IMR-90 (cell line): ENCODE measurements around the gene MAPK1. TPM values are rescaled to one million over a fixed set of nuclear protein-coding genes. Genes with fewer than 3 reads are reported as not detected.

Experiments used
- ATAC-seq: fragments of 200-7000 bp; cut with Tn5 transposase; 2 replicates; pipeline ENCODE4 v1.9.1; 2020; ENCODE audit warnings: low read depth, mild to moderate bottlenecking, moderate library complexity
- BruUV-seq: library from RNA; stranded (reverse); fragments of 400-500 nt; replicated peaks from 2 replicates; lab custom pipeline; 2021; lab: Mats Ljungman, UMichigan
- CTCF ChIA-PET: fragments of 300-600 bp; formaldehyde crosslinking; extraction: SDS; loops from one replicate; lab custom pipeline; 2021; ENCODE audit warnings: antibody characterized with exemption; lab: Yijun Ruan, JAX
- POLR2A ChIA-PET: fragments of 300-600 bp; sonication (Branson Sonifier 250); formaldehyde crosslinking; loops from one replicate; lab custom pipeline; 2022; ENCODE audit warnings: antibody characterized with exemption; ENCODE audit not compliant: unreplicated experiment; lab: Charles Lee
- DNase-seq: peaks from one replicate; pipeline ENCODE4 v3.0.0; 2013
- H2AFZ ChIP-seq: replicated peaks from 2 replicates; pipeline ENCODE3; 2013; ENCODE audit warnings: low read length, mild to moderate bottlenecking; ENCODE audit not compliant: poor library complexity
- H2AK5ac ChIP-seq: 2 replicates; pipeline ENCODE4 v1.6.1; 2013; ENCODE audit warnings: low read depth, low read length, inconsistent platforms
- H2AK9ac ChIP-seq: replicated peaks from 2 replicates; pipeline ENCODE3; 2013; ENCODE audit warnings: mild to moderate bottlenecking, low read depth, low read length, moderate library complexity; ENCODE audit not compliant: poor library complexity
- H2BK120ac ChIP-seq: 2 replicates; pipeline ENCODE4 v1.6.1; 2013; ENCODE audit warnings: low read depth, low read length, inconsistent platforms
- H2BK15ac ChIP-seq: 3 replicates; pipeline ENCODE4 v1.6.1; 2013; ENCODE audit warnings: low read depth, low read length, inconsistent platforms
- H2BK20ac ChIP-seq: 2 replicates; pipeline ENCODE4 v1.6.1; 2013; ENCODE audit warnings: low read depth, mild to moderate bottlenecking, inconsistent platforms, low read length, moderate library complexity
- H2BK5ac ChIP-seq: 2 replicates; pipeline ENCODE4 v1.6.1; 2013; ENCODE audit warnings: mild to moderate bottlenecking, low read depth, low read length, inconsistent platforms; ENCODE audit not compliant: poor library complexity, severe bottlenecking
- H3K14ac ChIP-seq: replicated peaks from 2 replicates; pipeline ENCODE4 v1.6.1; 2013; ENCODE audit warnings: low read depth, low read length, inconsistent platforms
- H3K18ac ChIP-seq: 2 replicates; pipeline ENCODE4 v1.6.1; 2013; ENCODE audit warnings: low read depth, low read length, control low read depth
- H3K23ac ChIP-seq: 2 replicates; pipeline ENCODE4 v1.6.1; 2013; ENCODE audit warnings: low read depth, low read length, inconsistent platforms
- H3K27ac ChIP-seq: 2 replicates; pipeline ENCODE4 v1.5.1; 2013; ENCODE audit warnings: mild to moderate bottlenecking, control low read depth, low read length; ENCODE audit not compliant: insufficient read depth
- H3K27me3 ChIP-seq: 2 replicates; pipeline ENCODE4 v1.6.1; 2013; ENCODE audit warnings: low read length; ENCODE audit not compliant: control insufficient read depth, insufficient read depth
- H3K36me3 ChIP-seq: 2 replicates; pipeline ENCODE4 v1.6.1; 2013; ENCODE audit warnings: low read length, mixed read lengths; ENCODE audit not compliant: control insufficient read depth, insufficient read depth
- H3K4ac ChIP-seq: 2 replicates; pipeline ENCODE4 v1.6.1; 2013; ENCODE audit warnings: low read depth, low read length, inconsistent platforms
- H3K4me1 ChIP-seq: 2 replicates; pipeline ENCODE4 v1.6.1; 2013; ENCODE audit warnings: low read length, mixed read lengths; ENCODE audit not compliant: control insufficient read depth, insufficient read depth
- H3K4me2 ChIP-seq: 2 replicates; pipeline ENCODE4 v1.6.1; 2013; ENCODE audit warnings: low read depth, mild to moderate bottlenecking, control low read depth, low read length, moderate library complexity
- H3K4me3 ChIP-seq: 2 replicates; pipeline ENCODE4 v1.5.1; 2013; ENCODE audit warnings: low read depth, mild to moderate bottlenecking, control low read depth, low read length, moderate library complexity; ENCODE audit not compliant: insufficient read depth
- H3K56ac ChIP-seq: 2 replicates; pipeline ENCODE4 v1.6.1; 2013; ENCODE audit warnings: low read length, inconsistent platforms; ENCODE audit not compliant: insufficient read depth; ENCODE audit errors: extremely low read depth
- H3K79me1 ChIP-seq, 2 experiments: 2 replicates each; pipeline ENCODE4 v1.6.1; 2013; ENCODE audit warnings: low read length in 2 of 2, inconsistent platforms in 1 of 2, low read depth in 1 of 2
- H3K9ac ChIP-seq: 2 replicates; pipeline ENCODE4 v1.6.1; 2013; ENCODE audit warnings: low read depth, low read length, control low read depth
- H3K9me1 ChIP-seq: 2 replicates; pipeline ENCODE4 v1.6.1; 2013; ENCODE audit warnings: low read length, inconsistent platforms; ENCODE audit not compliant: insufficient read depth
- H3K9me3 ChIP-seq: 2 replicates; pipeline ENCODE4 v1.6.1; 2013; ENCODE audit warnings: low read length; ENCODE audit not compliant: control insufficient read depth, insufficient read depth
- H4K20me1 ChIP-seq: 2 replicates; pipeline ENCODE4 v1.6.1; 2013; ENCODE audit warnings: low read length, inconsistent platforms; ENCODE audit not compliant: insufficient read depth
- H4K5ac ChIP-seq: 2 replicates; pipeline ENCODE4 v1.6.1; 2013; ENCODE audit warnings: mild to moderate bottlenecking, low read depth, low read length, control low read depth
- H4K8ac ChIP-seq, 2 experiments: 2 replicates each; pipeline ENCODE4 v1.6.1; 2013; ENCODE audit warnings: low read depth in 2 of 2, low read length in 2 of 2, control low read depth in 1 of 2, inconsistent platforms in 1 of 2
- H4K91ac ChIP-seq: 2 replicates; pipeline ENCODE4 v1.6.1; 2013; ENCODE audit warnings: low read depth, low read length, inconsistent platforms; ENCODE audit not compliant: insufficient read depth
- CEBPB ChIP-seq: IDR thresholded peaks from 2 replicates; pipeline ENCODE4 v1.6.1; 2012; ENCODE audit warnings: low read depth, low read length, improper control_type of control experiment
- CTCF ChIP-seq: conservative IDR thresholded peaks from 2 replicates; pipeline ENCODE4 v1.5.1; 2012; ENCODE audit warnings: mild to moderate bottlenecking, low read depth, low read length, improper control_type of control experiment
- MAFK ChIP-seq: IDR thresholded peaks from 2 replicates; pipeline ENCODE4 v1.6.1; 2012; ENCODE audit warnings: low read depth, low read length, improper control_type of control experiment
- MAZ ChIP-seq: IDR thresholded peaks from 2 replicates; pipeline ENCODE4 v1.6.1; 2012; ENCODE audit warnings: low read depth, mild to moderate bottlenecking, low read length, improper control_type of control experiment, moderate library complexity, borderline replicate concordance
- SMC3 ChIP-seq: fragments of 150-350 bp; IDR thresholded peaks from 2 replicates; pipeline ENCODE4 v1.6.1; 2016; ENCODE audit warnings: low read depth, mild to moderate bottlenecking, antibody characterized with exemption, low read length, moderate library complexity
- WGBS, 2 experiments: methylation state at CpG; one replicate each; pipeline versions ENCODE4 v1.1.5 to v1.1.7; 2013; ENCODE audit warnings: missing lambda C conversion rate in 2 of 2; ENCODE audit not compliant: insufficient read length in 1 of 2; ENCODE audit errors: extremely low coverage in 2 of 2; 5-methylcytosine and 5-hydroxymethylcytosine counted together
- dilution Hi-C: fragments of 300-500 bp; cut with HindIII; formaldehyde crosslinking; loops from one replicate; pipeline ENCODE4 v1.14.3; 2018; ENCODE audit warnings: low sequenced_read_pairs; ENCODE audit not compliant: unreplicated experiment
- in situ Hi-C: fragments of 300-500 bp; cut with MboI; formaldehyde crosslinking; loops from 3 replicates; pipeline ENCODE4 v1.14.3; 2019; ENCODE audit warnings: low sequenced_read_pairs, inconsistent platforms, mixed read lengths
- intact Hi-C: fragments of 100-400 bp; cut with micrococcal nuclease; formaldehyde crosslinking; loops from 2 replicates; pipeline ENCODE4 v1.10.0; 2022
- polyA plus RNA-seq, 3 experiments: library from polyadenylated mRNA; depleted of rRNA; stranded (reverse); fragments of >200 nt; gene quantifications; 2 replicates each; pipeline ENCODE4 v1.2.3, GENCODE V29; 2012; ENCODE audit warnings: low replicate concordance in 1 of 3
- total RNA-seq: library from RNA; depleted of rRNA; stranded (reverse); fragments of >200 nt; gene quantifications from 2 replicates; pipeline ENCODE4 v1.2.3, GENCODE V29; 2012

Gene MAPK1
- total and polyA plus RNA-seq, 2 of the 4 experiments (the other 2 are of a cell fraction): 41.0 to 51.3 TPM

- H3K23ac ChIP-seq: no peak overlapping the region
- in situ Hi-C loops (no loop called here), dilution Hi-C loops (no loop called here), intact Hi-C loops (no loop called here)
- H3K4me1 ChIP-seq: no peaks in the 10 kb centered on the region
- no peak overlapping the region for H2BK15ac ChIP-seq
- no peak overlapping the region for H2AK5ac ChIP-seq
- no peak overlapping the region for H3K27ac ChIP-seq
- H3K18ac ChIP-seq: no peak overlapping the region
- no peak overlapping the region for H4K8ac ChIP-seq
- H2BK20ac ChIP-seq: no peak overlapping the region
- ChIA-PET POLR2A (no interaction called here), CTCF (no interaction called here)
- H4K91ac ChIP-seq: no peak overlapping the region
- H4K20me1 ChIP-seq: no peaks in the 10 kb centered on the region
- ATAC-seq: no peak
- no peaks in the 10 kb centered on the region for H3K27me3 ChIP-seq
- H2BK120ac ChIP-seq: no peak overlapping the region
- DNase-seq: no peak
- H3K56ac ChIP-seq: no peak overlapping the region
- no peak overlapping the region for H3K4me2 ChIP-seq
- H2AK9ac ChIP-seq: no peak overlapping the region
- no peak overlapping the region for H2AFZ ChIP-seq
- H3K9me3 ChIP-seq: no peaks in the 10 kb centered on the region
- H4K5ac ChIP-seq: no peak overlapping the region
- H2BK5ac ChIP-seq: no peak overlapping the region
- H3K14ac ChIP-seq: no peak overlapping the region
- TF ChIP-seq MAFK (no peak), CTCF (no peak), CEBPB (no peak), SMC3 (no peak), MAZ (no peak)
- no peaks in the 10 kb centered on the region for H3K36me3 ChIP-seq
- WGBS, 2 experiments: 93% methylated on average over 5 of the region's 8 CpGs; no CpG with 5 or more reads in 1 of the 2 experiments
- no peak overlapping the region for H3K4me3 ChIP-seq
- H3K9ac ChIP-seq: no peak overlapping the region
- H3K9me1 ChIP-seq: no peaks in the 10 kb centered on the region
- H3K4ac ChIP-seq: no peak overlapping the region
- no peaks in the 10 kb centered on the region for H3K79me1 ChIP-seq
- BruUV-seq: no TSS peak
These were observed 27.4 kb upstream of the MAPK1 start for GRCh38 chr22:21894799-21895198.
